GM23248 (cell line): ENCODE measurements around the gene FADS3.

Experiments used
- EZH2 ChIP-seq: fragments of 200-600 bp; sonication (generic); IDR thresholded peaks from 2 replicates; pipeline ENCODE4 v1.6.1; 2018; ENCODE audit warnings: antibody characterized with exemption, mild to moderate bottlenecking; ENCODE audit not compliant: insufficient read depth, poor library complexity, severe bottlenecking
- EZH2phosphoT487 ChIP-seq: fragments of 200-600 bp; sonication (generic); IDR thresholded peaks from 2 replicates; pipeline ENCODE4 v1.6.1; 2018; ENCODE audit warnings: antibody characterized with exemption, moderate library complexity, mild to moderate bottlenecking, low read depth; ENCODE audit not compliant: insufficient read depth

DNA sequence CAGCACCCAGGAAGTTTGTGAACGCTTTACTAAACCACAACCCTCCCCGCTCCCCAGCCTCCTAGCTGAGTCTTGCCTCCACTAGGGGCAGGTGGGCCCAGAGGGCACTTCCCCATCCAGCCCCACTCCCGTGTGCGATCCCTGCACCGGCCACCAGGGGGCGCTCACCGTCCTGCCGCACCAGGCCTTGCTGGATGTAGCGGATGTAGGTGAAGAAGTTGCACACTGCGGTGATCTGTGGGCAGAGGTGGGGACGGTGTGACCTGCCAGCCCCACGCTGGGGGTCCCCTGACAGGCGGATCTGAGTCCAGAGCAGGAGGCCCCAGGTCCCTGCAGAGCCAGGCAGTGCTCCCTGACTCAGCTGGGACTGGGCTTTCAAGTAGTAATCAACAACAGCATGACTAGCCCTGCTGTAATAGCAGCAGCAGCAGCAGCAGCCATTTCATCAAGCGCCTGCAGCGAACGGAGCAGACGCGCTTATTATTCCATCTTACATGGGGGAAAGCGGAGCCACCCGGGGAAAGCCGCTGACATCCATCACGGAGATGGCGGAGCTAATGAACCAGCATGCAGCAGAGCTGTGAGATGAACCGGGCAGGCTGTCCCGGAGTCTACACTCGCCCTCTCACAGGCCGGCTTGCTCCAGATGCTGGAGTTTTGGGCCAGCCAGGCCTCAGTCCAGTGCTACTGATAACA lies 7.9 kb upstream of the FADS3 start:
- no peak for TF ChIP-seq EZH2
- TF ChIP-seq EZH2phosphoT487, result no peak
